ENCODE measurements around the gene MEIS1. TPM values are rescaled to one million over a fixed set of nuclear protein-coding genes. Genes with fewer than 3 reads are reported as not detected.

MEIS1 gene
- total and polyA plus RNA-seq, 2 of the 8 experiments (the other 6 are each of a cell fraction or from before 2014, with no cell fraction given): 0.17 to 1.2 TPM

DNA sequence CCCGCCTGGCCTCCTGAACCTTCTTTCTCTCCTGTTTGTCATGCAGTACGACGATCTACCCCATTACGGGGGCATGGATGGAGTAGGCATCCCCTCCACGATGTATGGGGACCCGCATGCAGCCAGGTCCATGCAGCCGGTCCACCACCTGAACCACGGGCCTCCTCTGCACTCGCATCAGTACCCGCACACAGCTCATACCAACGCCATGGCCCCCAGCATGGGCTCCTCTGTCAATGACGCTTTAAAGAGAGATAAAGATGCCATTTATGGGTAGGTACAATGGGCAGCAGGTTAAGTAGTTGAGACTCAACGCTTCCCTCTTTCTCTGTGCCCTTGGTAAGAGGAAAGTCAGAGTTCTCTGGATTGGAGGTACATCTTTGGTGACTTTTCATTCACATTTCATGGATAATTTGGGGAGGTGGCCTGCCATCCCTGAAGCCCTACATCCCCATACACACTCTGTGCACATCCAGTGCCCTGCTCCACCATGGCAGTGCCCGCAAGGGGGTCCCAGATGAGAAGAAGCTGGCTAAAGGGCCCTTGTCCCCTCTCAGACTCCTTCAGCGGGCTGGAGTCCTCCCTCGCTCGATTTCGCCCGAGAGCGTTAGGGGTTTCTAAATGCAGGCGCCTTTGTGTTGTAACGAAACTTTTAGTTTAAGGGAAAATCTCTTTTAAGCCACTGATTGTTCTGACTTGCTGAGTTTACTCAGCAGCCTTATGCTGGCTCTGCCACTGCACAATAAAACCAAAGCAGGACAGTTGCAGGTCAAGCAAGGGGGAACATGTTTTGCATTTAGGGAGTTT lies 3.0 kb downstream of the MEIS1 start:
- no peak overlapping the region for H4K91ac ChIP-seq (replicated peaks; ENCODE audit: insufficient read length, low read length)
- H3K79me2 ChIP-seq (ENCODE audit: control insufficient read depth in 1 of 2, insufficient read depth in 2 of 2, low read length in 2 of 2): no peaks in the 10 kb centered on the region
- peak overlapping the region; percentile 39 to 89; a peak in 3 of 4 replicates for H3K4me2 ChIP-seq (ENCODE audit: insufficient read depth in 1 of 2, low read depth in 2 of 2, low read length in 2 of 2)
- no peak overlapping the region for H3K23ac ChIP-seq (ENCODE audit: insufficient read length)
- peaks cover 62 to 100% (median 89%) of the 10 kb centered on the region in 4 experiments for H3K27me3 ChIP-seq (replicated peaks in 1 of 4; ENCODE audit: control insufficient read depth in 3 of 4, extremely low read depth in 1 of 4, insufficient read depth in 3 of 4, low read length in 3 of 4)
- no peak overlapping the region for H2AFZ ChIP-seq (ENCODE audit: low read length)
- no peak overlapping the region for H2BK15ac ChIP-seq (ENCODE audit: low read length)
- no peak overlapping the region for H2AK5ac ChIP-seq (ENCODE audit: low read depth, low read length)
- H2BK20ac ChIP-seq (ENCODE audit: low read length): no peak overlapping the region
- H3K9me3 ChIP-seq (ENCODE audit: insufficient read depth in 2 of 2, low read depth in 1 of 2, low read length in 1 of 2): no peaks in the 10 kb centered on the region
- TF ChIP-seq EZH2 (IDR thresholded peaks at IDR 0.05; ENCODE audit: low read depth, low read length, severe bottlenecking) (peak; percentile 94), RNF2 (IDR thresholded peaks at IDR 0.05; ENCODE audit: borderline replicate concordance, low read depth, low read length, missing control alignments, poor library complexity, severe bottlenecking) (peak; percentile 98), SUZ12 (IDR thresholded peaks at IDR 0.05; ENCODE audit: low read length) (peak; percentile 95), SIN3A (conservative IDR thresholded peaks at IDR 0.05 in 1 of 2, IDR thresholded peaks at IDR 0.05 in 1 of 2; ENCODE audit: low read depth in 1 of 2, low read length in 2 of 2) (no peak), SP2 (IDR thresholded peaks at IDR 0.05; ENCODE audit: low read length) (no peak), YY1 (IDR thresholded peaks at IDR 0.05; ENCODE audit: low read depth, low read length) (no peak)
- H3K23me2 ChIP-seq (ENCODE audit: low read depth, low read length): peaks cover 15% of the 10 kb centered on the region
- peaks cover 5 to 13% of the 10 kb centered on the region in 2 experiments for H4K20me1 ChIP-seq (replicated peaks in 1 of 2; ENCODE audit: control insufficient read depth in 1 of 2, insufficient read depth in 2 of 2, low read length in 2 of 2)
- DNase-seq (ENCODE audit: low read depth in 1 of 2, low spot score in 2 of 2): no peak
- no peak overlapping the region for H3K9ac ChIP-seq (replicated peaks in 1 of 4; ENCODE audit: extremely low read depth in 1 of 4, low read depth in 3 of 4, low read length in 3 of 4)
- H3K18ac ChIP-seq (ENCODE audit: extremely low read depth, low read length): no peak overlapping the region; the same call in 1 of the 2 replicates
- H3K79me1 ChIP-seq (ENCODE audit: low read depth, low read length): no peaks in the 10 kb centered on the region
- no peak overlapping the region for H2BK120ac ChIP-seq (replicated peaks; ENCODE audit: low read depth, low read length)
- no peak overlapping the region for H3K27ac ChIP-seq (ENCODE audit: low read depth, low read length)
- 3% methylated on average over 22 of the region's 22 CpGs; no CpG with 5 or more reads in 1 of the 2 experiments for WGBS, 2 experiments (ENCODE audit: extremely low coverage in 1 of 2, insufficient coverage in 1 of 2, insufficient read length in 1 of 2, insufficient replicate concordance in 2 of 2, low coverage in 1 of 2, low lambda C conversion rate in 2 of 2, missing lambda C conversion rate in 1 of 2)
- peak overlapping the region in 1 of 4 experiments; percentile 5; a peak in 2 of 8 replicates for H3K4me3 ChIP-seq (ENCODE audit: extremely low read depth in 1 of 4, insufficient read depth in 2 of 4, low read depth in 3 of 4, low read length in 4 of 4)
- ChIA-PET CTCF (ENCODE audit: partially characterized antibody) (interaction anchor here (1.1 to 10.4 kb wide), 5 partner anchors 9 to 139 kb away, joined by 3 to 161 read pairs (median 5); no protein-coding TSS in a partner anchor), POLR2A (ENCODE audit: partially characterized antibody) (interaction anchor here (0.9 to 2.3 kb wide), 2 partner anchors 9 to 138 kb away, joined by 3 to 8 read pairs; no protein-coding TSS in a partner anchor)
- H3K4me1 ChIP-seq (replicated peaks in 1 of 4; ENCODE audit: control insufficient read depth in 3 of 4, insufficient read depth in 4 of 4, low read length in 3 of 4): peaks cover 13 to 39% (median 17%) of the 10 kb centered on the region in 4 experiments
- H4K8ac ChIP-seq (ENCODE audit: extremely low read depth, insufficient read depth, low read length): peak overlapping the region; percentile 38; the same call in 1 of the 2 replicates
- H2BK12ac ChIP-seq (ENCODE audit: low read depth, low read length): peak overlapping the region; percentile 29; the same call in 1 of the 2 replicates
- no peak overlapping the region for H3K4ac ChIP-seq (replicated peaks; ENCODE audit: insufficient read length, low read depth, low read length)
- H3K56ac ChIP-seq (replicated peaks; ENCODE audit: insufficient read length, low read depth, low read length): no peak overlapping the region
- no peak overlapping the region for H2BK5ac ChIP-seq (ENCODE audit: low read depth, low read length)
- no peaks in the 10 kb centered on the region for H3K36me3 ChIP-seq (ENCODE audit: control insufficient read depth in 2 of 4, insufficient read depth in 4 of 4, low read length in 3 of 4)
- H3K14ac ChIP-seq (ENCODE audit: insufficient read length): no peak overlapping the region
- no peak for FAIRE-seq
- H4K5ac ChIP-seq (ENCODE audit: insufficient read length, low read depth, low read length): no peak overlapping the region

All from H1 (cell line).